Hepatocyte (in vitro differentiated cells): ENCODE data around the gene NANS. TPM values are rescaled to one million over a fixed set of nuclear protein-coding genes. Genes with fewer than 3 reads are reported as not detected.

Experiments used
- DNase-seq: peaks from one replicate; pipeline ENCODE4 v3.0.0-alpha.2; 2016; ENCODE audit warnings: low spot score
- H2AFZ ChIP-seq: fragments of 200-600 bp; sonication (generic); 2 replicates; pipeline ENCODE4 v1.6.0; 2016; ENCODE audit warnings: antibody characterized with exemption, mild to moderate bottlenecking
- H3K27ac ChIP-seq: fragments of 200-600 bp; sonication (generic); 2 replicates; pipeline ENCODE4 v1.5.1; 2016; ENCODE audit warnings: mild to moderate bottlenecking
- H3K27me3 ChIP-seq: fragments of 200-600 bp; sonication (generic); 2 replicates; pipeline ENCODE4 v1.6.1; 2016
- H3K36me3 ChIP-seq: fragments of 200-600 bp; sonication (generic); replicated peaks from 2 replicates; pipeline ENCODE4 v1.5.1; 2016; ENCODE audit warnings: low read depth; ENCODE audit not compliant: insufficient read depth
- H3K4me1 ChIP-seq: fragments of 200-600 bp; sonication (generic); 2 replicates; pipeline ENCODE4 v1.5.1; 2016; ENCODE audit warnings: mild to moderate bottlenecking, moderate library complexity; ENCODE audit not compliant: insufficient read depth
- H3K4me2 ChIP-seq: fragments of 200-600 bp; sonication (generic); 2 replicates; pipeline ENCODE4 v1.6.0; 2016
- H3K4me3 ChIP-seq: fragments of 200-600 bp; sonication (generic); 2 replicates; pipeline ENCODE4 v1.5.1; 2016; ENCODE audit warnings: mild to moderate bottlenecking
- H3K79me2 ChIP-seq: fragments of 200-600 bp; sonication (generic); 2 replicates; pipeline ENCODE4 v1.6.0; 2017; ENCODE audit warnings: mild to moderate bottlenecking
- H3K9me2 ChIP-seq: fragments of 200-600 bp; sonication (generic); replicated peaks from 2 replicates; pipeline ENCODE4 v1.6.0; 2017; ENCODE audit warnings: mild to moderate bottlenecking; ENCODE audit not compliant: insufficient read depth
- H3K9me3 ChIP-seq: fragments of 200-600 bp; sonication (generic); 2 replicates; pipeline ENCODE4 v1.5.1; 2016; ENCODE audit warnings: low read depth, mild to moderate bottlenecking
- H4K20me1 ChIP-seq: fragments of 200-600 bp; sonication (generic); 2 replicates; pipeline ENCODE4 v1.6.0; 2016; ENCODE audit warnings: mild to moderate bottlenecking; ENCODE audit not compliant: insufficient read depth, poor library complexity, severe bottlenecking
- CTCF ChIP-seq: fragments of 200-600 bp; sonication (generic); IDR thresholded peaks from 2 replicates; pipeline ENCODE4 v1.5.1; 2016; ENCODE audit warnings: antibody characterized with exemption, mild to moderate bottlenecking; ENCODE audit not compliant: poor library complexity
- EZH2 ChIP-seq: fragments of 200-600 bp; sonication (generic); IDR thresholded peaks from 2 replicates; pipeline ENCODE4 v1.6.1; 2016; ENCODE audit warnings: antibody characterized with exemption, mild to moderate bottlenecking, borderline replicate concordance
- EZH2phosphoT487 ChIP-seq: fragments of 200-600 bp; sonication (generic); IDR thresholded peaks from one replicate; pipeline ENCODE4 v1.6.1; 2018; ENCODE audit warnings: antibody characterized with exemption, mild to moderate bottlenecking, low read depth, moderate library complexity; ENCODE audit not compliant: unreplicated experiment, severe bottlenecking
- WGBS: methylation state at CpG from one replicate; pipeline ENCODE4 v1.1.6; 2016; ENCODE audit warnings: low lambda C conversion rate; ENCODE audit errors: missing lambda C conversion rate; 5-methylcytosine and 5-hydroxymethylcytosine counted together
- polyA plus RNA-seq: library from polyadenylated mRNA; unstranded; fragments of >200 nt; fragmentation: Nextera tagmentation; extraction: Ambion mirVana; gene quantifications from 2 replicates; pipeline ENCODE4 v1.2.1, GENCODE V29; 2016
- total RNA-seq: library from RNA; depleted of rRNA; stranded (reverse); fragments of >200 nt; gene quantifications from 2 replicates; pipeline ENCODE4 v1.2.3, GENCODE V29; 2014

NANS gene
- total and polyA plus RNA-seq, 2 experiments from 2014 or later = 62.9 to 88.8 TPM

GRCh38 chr9:98066235-98066634 lies 9.7 kb downstream of the NANS start:
- H3K27ac ChIP-seq = no peak overlapping the region
- TF ChIP-seq CTCF (no peak), EZH2phosphoT487 (no peak), EZH2 (no peak)
- H2AFZ ChIP-seq = no peak overlapping the region
- peaks cover 42% of the 10 kb centered on the region for H3K79me2 ChIP-seq
- no peaks in the 10 kb centered on the region for H4K20me1 ChIP-seq
- no peak overlapping the region for H3K4me3 ChIP-seq
- no peak overlapping the region for H3K4me2 ChIP-seq
- no peaks in the 10 kb centered on the region for H3K9me2 ChIP-seq
- H3K27me3 ChIP-seq = no peaks in the 10 kb centered on the region
- no peak for DNase-seq
- 65% methylated on average over 3 of the region's 3 CpGs for WGBS
- H3K4me1 ChIP-seq = no peaks in the 10 kb centered on the region
- no peaks in the 10 kb centered on the region for H3K9me3 ChIP-seq
- no peaks in the 10 kb centered on the region for H3K36me3 ChIP-seq

- no peak for DNase-seq
- no peak overlapping the region for H3K4me2 ChIP-seq
- H3K9me3 ChIP-seq = no peaks in the 10 kb centered on the region
- no peak for TF ChIP-seq CTCF
- TF ChIP-seq EZH2phosphoT487 = no peak
- no peaks in the 10 kb centered on the region for H3K9me2 ChIP-seq
- H3K27ac ChIP-seq = no peak overlapping the region
- H2AFZ ChIP-seq = no peak overlapping the region
- H3K36me3 ChIP-seq = no peaks in the 10 kb centered on the region
- peaks cover 46% of the 10 kb centered on the region for H3K79me2 ChIP-seq
- H4K20me1 ChIP-seq = no peaks in the 10 kb centered on the region
- no peaks in the 10 kb centered on the region for H3K4me1 ChIP-seq
- no peak overlapping the region for H3K4me3 ChIP-seq
- WGBS = 98% methylated on average over 2 of the region's 2 CpGs
- H3K27me3 ChIP-seq = no peaks in the 10 kb centered on the region
Measured at GRCh38 chr9:98067184-98067583, 10.7 kb downstream of the NANS start.

GRCh38 chr9:98069551-98069950 lies 13.0 kb downstream of the NANS start:
- no peak overlapping the region for H3K4me3 ChIP-seq
- no peak for TF ChIP-seq EZH2
- TF ChIP-seq EZH2phosphoT487 = no peak
- TF ChIP-seq CTCF = no peak
- H3K9me2 ChIP-seq = no peaks in the 10 kb centered on the region
- DNase-seq = no peak
- H3K27me3 ChIP-seq = no peaks in the 10 kb centered on the region
- H3K4me1 ChIP-seq = peaks cover 15% of the 10 kb centered on the region
- H3K9me3 ChIP-seq = no peaks in the 10 kb centered on the region
- no peaks in the 10 kb centered on the region for H3K36me3 ChIP-seq
- no peak overlapping the region for H2AFZ ChIP-seq
- peaks cover 44% of the 10 kb centered on the region for H3K79me2 ChIP-seq
- WGBS = 98% methylated on average over 6 of the region's 6 CpGs
- no peak overlapping the region for H3K4me2 ChIP-seq
- no peaks in the 10 kb centered on the region for H4K20me1 ChIP-seq
- H3K27ac ChIP-seq = no peak overlapping the region

- no peak overlapping the region for H3K4me3 ChIP-seq
- H3K9me2 ChIP-seq = no peaks in the 10 kb centered on the region
- no peak overlapping the region for H3K27ac ChIP-seq
- no peak overlapping the region for H2AFZ ChIP-seq
- H3K79me2 ChIP-seq = peaks cover 51% of the 10 kb centered on the region
- WGBS = 98% methylated on average over 7 of the region's 7 CpGs
- TF ChIP-seq EZH2phosphoT487 (no peak), EZH2 (no peak), CTCF (no peak)
- no peaks in the 10 kb centered on the region for H3K36me3 ChIP-seq
- H3K9me3 ChIP-seq = no peaks in the 10 kb centered on the region
- DNase-seq = no peak
- H3K4me1 ChIP-seq = peaks cover 21% of the 10 kb centered on the region
- no peak overlapping the region for H3K4me2 ChIP-seq
- no peaks in the 10 kb centered on the region for H3K27me3 ChIP-seq
- no peaks in the 10 kb centered on the region for H4K20me1 ChIP-seq
Measured at GRCh38 chr9:98070704-98071103, 14.2 kb downstream of the NANS start.
